Esophagus muscularis mucosa (tissue), 4 donors: ENCODE results near the gene FAM24B. TPM values are rescaled to one million over a fixed set of nuclear protein-coding genes. Genes with fewer than 3 reads are reported as not detected.

ENCODE experiments used
- DNase-seq: peaks from one replicate; pipeline ENCODE4 v3.0.0-alpha.2; 2017; ENCODE audit errors: extremely low spot score
- H3K27ac ChIP-seq, 4 donors: fragments of 200-600 bp; sonication (generic); replicated peaks in 1 of 4; 1 replicate in 3 of 4; 2 replicates in 1 of 4; pipeline ENCODE4 v1.5.1; 2016 to 2019; ENCODE audit warnings: mild to moderate bottlenecking in 1 of 4
- H3K27me3 ChIP-seq, 4 donors: fragments of 200-600 bp; sonication (generic); one replicate each; pipeline versions ENCODE4 v1.5.1 to v1.6.0; 2016 to 2019
- H3K36me3 ChIP-seq, 4 donors: fragments of 200-600 bp; sonication (generic); one replicate each; pipeline ENCODE4 v1.5.1; 2016 to 2019
- H3K4me1 ChIP-seq, 4 donors: fragments of 200-600 bp; sonication (generic); one replicate each; pipeline ENCODE4 v1.5.1; 2016 to 2019
- H3K4me3 ChIP-seq, 4 donors: fragments of 200-600 bp; sonication (generic); 1 replicate in 2 of 4; 2 replicates in 2 of 4; pipeline ENCODE4 v1.5.1; 2016 to 2019; ENCODE audit warnings: mild to moderate bottlenecking in 4 of 4, moderate library complexity in 1 of 4
- H3K9me3 ChIP-seq, 4 donors: fragments of 200-600 bp; sonication (generic); 1 replicate in 3 of 4; 2 replicates in 1 of 4; pipeline ENCODE4 v1.5.1; 2016 to 2019
- CTCF ChIP-seq, 3 experiments: fragments of 200-600 bp in 2 of 3; fragments of 450-650 bp in 1 of 3; sonication (generic) in 2 of 3; IDR thresholded peaks; one replicate each; pipeline ENCODE4 v1.5.1; 2017 to 2019; ENCODE audit warnings: antibody characterized with exemption in 3 of 3, mild to moderate bottlenecking in 2 of 3, moderate library complexity in 1 of 3
- EP300 ChIP-seq: sonication (generic); formaldehyde crosslinking; IDR thresholded peaks from one replicate; pipeline ENCODE4 v1.6.1; 2017; ENCODE audit warnings: antibody characterized with exemption
- POLR2A ChIP-seq: fragments of 450-650 bp; IDR thresholded peaks from one replicate; pipeline ENCODE4 v1.6.1; 2017; ENCODE audit warnings: antibody characterized with exemption, moderate library complexity, mild to moderate bottlenecking, low read depth
- POLR2AphosphoS5 ChIP-seq, 2 donors: sonication (generic); formaldehyde crosslinking; IDR thresholded peaks; one replicate each; pipeline ENCODE4 v1.6.1; 2017; ENCODE audit warnings: antibody characterized with exemption in 2 of 2
- WGBS: methylation state at CpG from one replicate; pipeline ENCODE4 v1.1.5; 2018; 5-methylcytosine and 5-hydroxymethylcytosine counted together
- intact Hi-C: fragments of 100-400 bp; cut with DNase I; formaldehyde crosslinking; loops from one replicate; pipeline ENCODE4 v1.15.1; 2023
- total RNA-seq, 4 donors: library from RNA; depleted of rRNA; stranded (reverse); fragments of >200 nt; gene quantifications; one replicate each; pipeline versions ENCODE4 v1.1.0 to v1.2.1, GENCODE V29; 2016

The FAM24B gene
- total RNA-seq, 4 donors from 2014 or later: 1.2 to 3.1 (median 2.7) TPM; not detected in 1

DNA sequence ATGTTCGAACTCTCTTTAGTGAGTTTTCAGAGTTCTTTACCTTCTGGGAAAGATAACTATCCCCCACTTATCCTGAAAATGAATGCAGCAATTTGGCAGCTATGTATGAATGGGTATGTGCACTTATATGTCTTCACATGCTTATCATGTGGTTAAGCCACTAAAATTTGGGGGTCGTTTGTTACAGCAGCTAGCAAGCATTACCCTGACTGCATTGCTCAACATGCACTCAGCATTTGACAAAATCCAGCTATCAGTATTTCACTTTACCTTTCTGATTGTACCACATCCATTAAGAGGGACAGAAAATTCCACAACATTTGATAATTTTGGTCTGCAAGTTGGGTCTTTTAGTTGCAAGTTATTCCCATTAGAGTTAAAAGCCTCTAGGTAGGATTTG lies 43.5 kb downstream of the FAM24B start:
- intact Hi-C loops: no loop called here

GRCh38 chr10:122830965-122831353 lies 48.4 kb downstream of the FAM24B start:
- H3K27ac ChIP-seq: no peak overlapping the region
- H3K9me3 ChIP-seq: no peaks in the 10 kb centered on the region
- peaks cover 0 to 6% (median 0%) of the 10 kb centered on the region in 4 donors for H3K27me3 ChIP-seq
- no peak for DNase-seq
- WGBS: 88% methylated on average over 1 of the region's 1 CpG
- H3K4me1 ChIP-seq: no peaks in the 10 kb centered on the region
- H3K36me3 ChIP-seq: peaks cover 0 to 28% (median 1%) of the 10 kb centered on the region in 4 donors
- H3K4me3 ChIP-seq: no peak overlapping the region
- intact Hi-C loops: no loop called here
- no peak for TF ChIP-seq EP300
- TF ChIP-seq CTCF (IDR thresholded peaks at IDR 0.05): no peak
- no peak for TF ChIP-seq POLR2A
- no peak for TF ChIP-seq POLR2AphosphoS5 (IDR thresholded peaks at IDR 0.05)

More for the DNA sequence above, 43.5 kb downstream of the FAM24B start:
- no peak overlapping the region for H3K27ac ChIP-seq
- no peak overlapping the region for H3K4me3 ChIP-seq
- H3K9me3 ChIP-seq: no peaks in the 10 kb centered on the region
- 98% methylated on average over 2 of the region's 2 CpGs for WGBS
- TF ChIP-seq POLR2AphosphoS5 (IDR thresholded peaks at IDR 0.05) (no peak), POLR2A (no peak), CTCF (IDR thresholded peaks at IDR 0.05) (no peak), EP300 (no peak)
- H3K36me3 ChIP-seq: peaks cover 0 to 45% (median 2%) of the 10 kb centered on the region in 4 donors
- H3K27me3 ChIP-seq: no peaks in the 10 kb centered on the region
- no peaks in the 10 kb centered on the region for H3K4me1 ChIP-seq
- no peak for DNase-seq

GRCh38 chr10:122830273-122830964 lies 49.0 kb downstream of the FAM24B start:
- no peak overlapping the region for H3K27ac ChIP-seq
- H3K27me3 ChIP-seq: peaks cover 0 to 6% (median 0%) of the 10 kb centered on the region in 4 donors
- TF ChIP-seq POLR2AphosphoS5 (IDR thresholded peaks at IDR 0.05) (no peak), POLR2A (no peak), CTCF (IDR thresholded peaks at IDR 0.05) (no peak), EP300 (no peak)
- peaks cover 0 to 23% (median 0%) of the 10 kb centered on the region in 4 donors for H3K36me3 ChIP-seq
- H3K4me1 ChIP-seq: no peaks in the 10 kb centered on the region
- no peaks in the 10 kb centered on the region for H3K9me3 ChIP-seq
- no peak overlapping the region for H3K4me3 ChIP-seq
- WGBS: 98% methylated on average over 7 of the region's 7 CpGs
- DNase-seq: no peak
- intact Hi-C loops: no loop called here

- peak; percentile 78 for DNase-seq
- Histone ChIP-seq H3K27ac (no peak overlapping the region), H3K4me1 (no peaks in the 10 kb centered on the region), H3K36me3 (peaks cover 0 to 13% (median 0%) of the 10 kb centered on the region in 4 donors), H3K4me3 (no peak overlapping the region), H3K9me3 (no peaks in the 10 kb centered on the region), H3K27me3 (peaks cover 0 to 6% (median 0%) of the 10 kb centered on the region in 4 donors)
- no peak for TF ChIP-seq POLR2A
- TF ChIP-seq POLR2AphosphoS5 (IDR thresholded peaks at IDR 0.05): no peak
- TF ChIP-seq CTCF (IDR thresholded peaks at IDR 0.05): no peak
- TF ChIP-seq EP300: no peak
- intact Hi-C loops: no loop called here
- WGBS: 90% methylated on average over 8 of the region's 8 CpGs
These were observed 49.9 kb downstream of the FAM24B start for GRCh38 chr10:122829454-122829853.
